H9 (cell line): Measurements from ENCODE around the gene EFNB2. TPM values are rescaled to one million over a fixed set of nuclear protein-coding genes. Genes with fewer than 3 reads are reported as not detected.

Experiments used
- DNase-seq: peaks from one replicate; pipeline ENCODE4 v3.0.0-alpha.2; 2017
- H2AFZ ChIP-seq: one replicate; pipeline ENCODE4 v1.6.1; 2013; ENCODE audit warnings: mild to moderate bottlenecking, low read length, control low read depth, moderate library complexity
- H2AK5ac ChIP-seq: 2 replicates; pipeline ENCODE4 v1.6.1; 2013; ENCODE audit warnings: low read length, control low read depth, mixed read lengths; ENCODE audit not compliant: insufficient read length
- H2BK120ac ChIP-seq: one replicate; pipeline ENCODE4 v1.6.1; 2013; ENCODE audit warnings: low read depth, mild to moderate bottlenecking, low read length, control low read depth, inconsistent platforms; ENCODE audit not compliant: poor library complexity, severe bottlenecking
- H2BK12ac ChIP-seq: 2 replicates; pipeline ENCODE4 v1.6.1; 2013; ENCODE audit warnings: low read length, control low read depth, mixed read lengths, low read depth; ENCODE audit not compliant: insufficient read length
- H2BK15ac ChIP-seq: 2 replicates; pipeline ENCODE4 v1.6.1; 2013; ENCODE audit warnings: low read depth, low read length, control low read depth
- H2BK20ac ChIP-seq: one replicate; pipeline ENCODE4 v1.6.1; 2013; ENCODE audit warnings: low read depth, mild to moderate bottlenecking, low read length, control low read depth, inconsistent platforms; ENCODE audit not compliant: poor library complexity, severe bottlenecking
- H2BK5ac ChIP-seq: 2 replicates; pipeline ENCODE4 v1.6.1; 2013; ENCODE audit warnings: low read length, control low read depth, mixed read lengths; ENCODE audit not compliant: insufficient read length
- H3K14ac ChIP-seq: 2 replicates; pipeline ENCODE4 v1.6.1; 2013; ENCODE audit warnings: low read length, control low read depth; ENCODE audit not compliant: insufficient read depth
- H3K18ac ChIP-seq: 2 replicates; pipeline ENCODE4 v1.6.1; 2013; ENCODE audit warnings: low read depth, mild to moderate bottlenecking, mixed read lengths, low read length, control low read depth; ENCODE audit not compliant: insufficient read length
- H3K23ac ChIP-seq: 2 replicates; pipeline ENCODE4 v1.6.1; 2013; ENCODE audit warnings: low read length, control low read depth, mixed read lengths, low read depth; ENCODE audit not compliant: insufficient read length
- H3K23me2 ChIP-seq: 2 replicates; pipeline ENCODE4 v1.6.1; 2013; ENCODE audit warnings: low read depth, mild to moderate bottlenecking, mixed read lengths, low read length, control low read depth; ENCODE audit not compliant: insufficient read length, poor library complexity, severe bottlenecking
- H3K27ac ChIP-seq: 2 replicates; pipeline ENCODE4 v1.5.1; 2013; ENCODE audit warnings: low read length, control low read depth, mixed read lengths, low read depth; ENCODE audit not compliant: insufficient read length
- H3K27me3 ChIP-seq: 2 replicates; pipeline ENCODE4 v1.6.1; 2013; ENCODE audit warnings: low read length, control low read depth, inconsistent platforms; ENCODE audit not compliant: insufficient read depth
- H3K4ac ChIP-seq: 2 replicates; pipeline ENCODE4 v1.6.1; 2013; ENCODE audit warnings: low read depth, mild to moderate bottlenecking, control low read depth, inconsistent platforms, low read length, moderate library complexity
- H3K4me1 ChIP-seq: 2 replicates; pipeline ENCODE4 v1.6.1; 2013; ENCODE audit warnings: low read length, control low read depth, inconsistent platforms; ENCODE audit not compliant: insufficient read depth
- H3K4me2 ChIP-seq: 2 replicates; pipeline ENCODE4 v1.6.1; 2013; ENCODE audit warnings: low read length, control low read depth, mixed read lengths; ENCODE audit not compliant: insufficient read length, insufficient read depth
- H3K56ac ChIP-seq: 2 replicates; pipeline ENCODE4 v1.6.1; 2013; ENCODE audit warnings: low read depth, mild to moderate bottlenecking, mixed read lengths, low read length, control low read depth; ENCODE audit not compliant: insufficient read length
- H3K79me1 ChIP-seq: 2 replicates; pipeline ENCODE4 v1.6.1; 2013; ENCODE audit warnings: low read depth, mild to moderate bottlenecking, moderate library complexity, low read length, control low read depth, inconsistent platforms; ENCODE audit not compliant: insufficient read depth, poor library complexity, severe bottlenecking
- H3K79me2 ChIP-seq: 2 replicates; pipeline ENCODE4 v1.6.1; 2013; ENCODE audit warnings: low read length, control low read depth, inconsistent platforms; ENCODE audit not compliant: insufficient read depth
- H3K9ac ChIP-seq: 2 replicates; pipeline ENCODE4 v1.6.1; 2013; ENCODE audit warnings: low read length, control low read depth, mixed read lengths; ENCODE audit not compliant: insufficient read length; ENCODE audit errors: extremely low read depth
- H3K9me3 ChIP-seq: one replicate; pipeline ENCODE4 v1.6.1; 2013; ENCODE audit warnings: low read depth, low read length, inconsistent platforms; ENCODE audit not compliant: control insufficient read depth
- H3T11ph ChIP-seq: one replicate; pipeline ENCODE4 v1.6.1; 2013; ENCODE audit warnings: mild to moderate bottlenecking, low read length, control low read depth, inconsistent platforms
- H4K20me1 ChIP-seq: one replicate; pipeline ENCODE4 v1.6.1; 2013; ENCODE audit not compliant: control insufficient read depth, insufficient read length, insufficient read depth
- H4K5ac ChIP-seq: 2 replicates; pipeline ENCODE4 v1.6.1; 2013; ENCODE audit warnings: low read depth, mild to moderate bottlenecking, mixed read lengths, low read length, control low read depth; ENCODE audit not compliant: insufficient read length
- H4K8ac ChIP-seq: replicated peaks from 2 replicates; pipeline ENCODE4 v1.6.1; 2013; ENCODE audit warnings: low read length, control low read depth, mixed read lengths, low read depth; ENCODE audit not compliant: insufficient read length
- H4K91ac ChIP-seq: 2 replicates; pipeline ENCODE4 v1.6.1; 2013; ENCODE audit warnings: low read depth, mild to moderate bottlenecking, moderate library complexity, mixed read lengths, low read length, control low read depth; ENCODE audit not compliant: insufficient read length
- H3K27ac Mint-ChIP-seq, 3 experiments: 2 replicates in 2 of 3; 3 replicates in 1 of 3; pipeline ENCODE4 v1.8.0; 2020 to 2021; ENCODE audit warnings: mixed read lengths in 3 of 3, mild to moderate bottlenecking in 1 of 3, moderate library complexity in 1 of 3
- H3K27me3 Mint-ChIP-seq: 2 replicates; pipeline ENCODE4 v1.8.0; 2021; ENCODE audit warnings: low read depth, mild to moderate bottlenecking, moderate library complexity, mixed read lengths
- H3K36me3 Mint-ChIP-seq, 3 experiments: 2 replicates in 2 of 3; 3 replicates in 1 of 3; pipeline ENCODE4 v1.8.0; 2020 to 2021; ENCODE audit warnings: low read depth in 3 of 3, mixed read lengths in 3 of 3; ENCODE audit not compliant: insufficient read depth in 1 of 3
- H3K4me1 Mint-ChIP-seq, 2 experiments: 2 replicates each; pipeline ENCODE4 v1.8.0; 2020; ENCODE audit warnings: mixed read lengths in 2 of 2
- H3K4me3 Mint-ChIP-seq, 2 experiments: 2 replicates in 1 of 2; 3 replicates in 1 of 2; pipeline ENCODE4 v1.8.0; 2020 to 2021; ENCODE audit warnings: mild to moderate bottlenecking in 2 of 2, mixed read lengths in 2 of 2, moderate library complexity in 1 of 2
- H3K9me3 Mint-ChIP-seq, 2 experiments: 2 replicates in 1 of 2; 3 replicates in 1 of 2; pipeline ENCODE4 v1.8.0; 2020; ENCODE audit warnings: mild to moderate bottlenecking in 2 of 2, mixed read lengths in 2 of 2, moderate library complexity in 1 of 2
- WGBS: extraction: QIAGEN DNeasy Blood & Tissue Kit; methylation state at CpG from one replicate; pipeline ENCODE4 v1.1.7; 2013; ENCODE audit warnings: missing lambda C conversion rate, low lambda C conversion rate, mixed read lengths; ENCODE audit not compliant: insufficient read length; ENCODE audit errors: extremely low coverage; 5-methylcytosine and 5-hydroxymethylcytosine counted together
- total RNA-seq: library from RNA; stranded (reverse); gene quantifications from 2 replicates; pipeline ENCODE4 v1.2.1, GENCODE V29; 2021
- TF ChIP-seq, protein P1 (sequence below): fragments of 200-600 bp; sonication (generic); conservative IDR thresholded peaks from 3 replicates; pipeline ENCODE4 v1.8.0; 2021; ENCODE audit warnings: antibody characterized with exemption, mild to moderate bottlenecking

Gene EFNB2
- total RNA-seq, 1 experiment from 2014 or later, result 12.7 TPM

DNA sequence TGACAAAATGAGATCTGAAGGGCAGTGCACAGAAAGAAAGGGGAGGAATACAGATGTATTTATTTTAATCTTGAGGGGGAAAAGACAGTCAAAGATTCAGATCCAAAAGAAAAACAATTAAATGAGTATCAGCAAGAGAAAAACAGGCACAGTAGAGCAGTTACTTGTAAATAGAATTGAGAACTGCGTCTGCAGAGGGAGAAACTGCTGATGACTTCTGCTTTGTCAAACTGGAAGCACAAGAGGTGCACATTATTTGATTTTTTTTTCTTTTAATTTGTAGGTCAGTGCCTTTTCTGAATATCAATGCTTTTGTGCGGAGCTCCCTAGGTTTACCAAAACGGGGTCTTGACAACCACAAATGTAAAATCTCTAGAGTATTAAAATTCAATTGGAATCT is 37.3 kb downstream of the EFNB2 start:
- Histone ChIP-seq H4K91ac (no peak overlapping the region), H2BK20ac (no peak overlapping the region), H4K5ac (no peak overlapping the region), H2BK5ac (no peak overlapping the region), H3K27ac (no peak overlapping the region), H2AFZ (no peak overlapping the region), H3K23ac (no peak overlapping the region), H3T11ph (no peak overlapping the region), H2BK12ac (no peak overlapping the region), H3K9me3 (no peaks in the 10 kb centered on the region), H2BK120ac (no peak overlapping the region), H3K79me2 (peaks cover 3% of the 10 kb centered on the region; the same call in 1 of the 2 replicates), H3K56ac (no peak overlapping the region), H3K14ac (no peak overlapping the region), H3K9ac (no peak overlapping the region), H4K8ac (no peak overlapping the region), H3K4me1 (peaks cover 3% of the 10 kb centered on the region; the same call in 1 of the 2 replicates), H4K20me1 (no peaks in the 10 kb centered on the region), H3K18ac (no peak overlapping the region), H3K79me1 (no peaks in the 10 kb centered on the region), H2BK15ac (no peak overlapping the region), H3K4ac (no peak overlapping the region), H3K23me2 (no peaks in the 10 kb centered on the region), H3K27me3 (no peaks in the 10 kb centered on the region), H3K4me2 (no peak overlapping the region), H2AK5ac (no peak overlapping the region)
- Mint-ChIP-seq H3K27ac (peak overlapping the region; percentile 25 to 61 (median 29); a peak in 6 of 7 replicates), H3K27me3 (no peaks in the 10 kb centered on the region), H3K36me3 (peaks cover 9 to 16% (median 15%) of the 10 kb centered on the region in 3 experiments; a peak in 6 of 7 replicates), H3K4me3 (no peak overlapping the region), H3K9me3 (no peaks in the 10 kb centered on the region), H3K4me1 (peaks cover 38 to 41% of the 10 kb centered on the region in 2 experiments)
- DNase-seq, result no peak
- TF ChIP-seq, protein P1, sequence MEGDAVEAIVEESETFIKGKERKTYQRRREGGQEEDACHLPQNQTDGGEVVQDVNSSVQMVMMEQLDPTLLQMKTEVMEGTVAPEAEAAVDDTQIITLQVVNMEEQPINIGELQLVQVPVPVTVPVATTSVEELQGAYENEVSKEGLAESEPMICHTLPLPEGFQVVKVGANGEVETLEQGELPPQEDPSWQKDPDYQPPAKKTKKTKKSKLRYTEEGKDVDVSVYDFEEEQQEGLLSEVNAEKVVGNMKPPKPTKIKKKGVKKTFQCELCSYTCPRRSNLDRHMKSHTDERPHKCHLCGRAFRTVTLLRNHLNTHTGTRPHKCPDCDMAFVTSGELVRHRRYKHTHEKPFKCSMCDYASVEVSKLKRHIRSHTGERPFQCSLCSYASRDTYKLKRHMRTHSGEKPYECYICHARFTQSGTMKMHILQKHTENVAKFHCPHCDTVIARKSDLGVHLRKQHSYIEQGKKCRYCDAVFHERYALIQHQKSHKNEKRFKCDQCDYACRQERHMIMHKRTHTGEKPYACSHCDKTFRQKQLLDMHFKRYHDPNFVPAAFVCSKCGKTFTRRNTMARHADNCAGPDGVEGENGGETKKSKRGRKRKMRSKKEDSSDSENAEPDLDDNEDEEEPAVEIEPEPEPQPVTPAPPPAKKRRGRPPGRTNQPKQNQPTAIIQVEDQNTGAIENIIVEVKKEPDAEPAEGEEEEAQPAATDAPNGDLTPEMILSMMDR, result no peak
- no CpG with 5 or more reads among the region's 3 CpGs for WGBS
